CD4-positive, alpha-beta T cell (primary cell): ENCODE measurements around the gene CUTC. TPM values are rescaled to one million over a fixed set of nuclear protein-coding genes. Genes with fewer than 3 reads are reported as not detected.

Source experiments
- ATAC-seq: fragments of 200-7000 bp; cut with Tn5 transposase; one replicate; pipeline ENCODE4 v1.10.0; 2022; ENCODE audit warnings: mild to moderate bottlenecking; ENCODE audit not compliant: poor library complexity
- CTCF ChIA-PET: fragments of 350-600 bp; sonication (Branson Sonifier 250); formaldehyde crosslinking; loops from one replicate; lab custom pipeline; 2021; ENCODE audit warnings: antibody characterized with exemption, inconsistent platforms; lab: Charles Lee
- POLR2A ChIA-PET: fragments of 350-600 bp; sonication (Branson Sonifier 250); formaldehyde crosslinking; loops from one replicate; lab custom pipeline; 2021; ENCODE audit warnings: antibody characterized with exemption, inconsistent platforms; lab: Charles Lee
- DNase-seq, 14 experiments: peaks; one replicate each; pipeline ENCODE4 v3.0.0-alpha.2; 2013 to 2020; ENCODE audit warnings: mixed read lengths in 2 of 14
- H3K27ac ChIP-seq, 2 donors: one replicate each; pipeline versions ENCODE4 v1.5.1 to v1.7.0; 2013; ENCODE audit warnings: low read length in 2 of 2, low read depth in 1 of 2, mild to moderate bottlenecking in 1 of 2
- H3K27me3 ChIP-seq, 2 experiments: 1 replicate in 1 of 2; 2 replicates in 1 of 2; pipeline versions ENCODE4 v1.6.1 to v1.7.0; 2013; ENCODE audit warnings: low read length in 2 of 2, control low read depth in 1 of 2, mild to moderate bottlenecking in 1 of 2, moderate library complexity in 1 of 2; ENCODE audit not compliant: insufficient read depth in 2 of 2, control insufficient read depth in 1 of 2
- H3K36me3 ChIP-seq: one replicate; pipeline ENCODE4 v1.6.1; 2013; ENCODE audit warnings: low read length, control low read depth; ENCODE audit not compliant: insufficient read depth
- H3K4me1 ChIP-seq: one replicate; pipeline ENCODE4 v1.6.1; 2013; ENCODE audit warnings: low read length, control low read depth; ENCODE audit not compliant: insufficient read depth
- H3K4me3 ChIP-seq: one replicate; pipeline ENCODE4 v1.5.1; 2013; ENCODE audit warnings: mild to moderate bottlenecking, low read length, moderate library complexity
- H3K9me3 ChIP-seq, 2 experiments: 1 replicate in 1 of 2; 2 replicates in 1 of 2; pipeline versions ENCODE4 v1.6.1 to v1.7.0; 2013; ENCODE audit warnings: low read length in 2 of 2, mild to moderate bottlenecking in 2 of 2, control low read depth in 1 of 2, moderate library complexity in 1 of 2; ENCODE audit not compliant: control insufficient read depth in 1 of 2, insufficient read depth in 1 of 2
- H3K27ac Mint-ChIP-seq: one replicate; pipeline ENCODE4 v1.8.0; 2020; ENCODE audit warnings: mixed read lengths
- H3K27me3 Mint-ChIP-seq: one replicate; pipeline ENCODE4 v1.8.0; 2021; ENCODE audit warnings: mixed read lengths
- H3K36me3 Mint-ChIP-seq: one replicate; pipeline ENCODE4 v1.8.0; 2021; ENCODE audit warnings: low read depth, mixed read lengths
- H3K4me1 Mint-ChIP-seq: one replicate; pipeline ENCODE4 v1.8.0; 2021; ENCODE audit warnings: low read depth, mixed read lengths
- H3K4me3 Mint-ChIP-seq: one replicate; pipeline ENCODE4 v1.8.0; 2020; ENCODE audit warnings: mild to moderate bottlenecking, mixed read lengths
- H3K9me3 Mint-ChIP-seq: one replicate; pipeline ENCODE4 v1.8.0; 2020; ENCODE audit warnings: mixed read lengths
- intact Hi-C, 2 experiments: fragments of 100-400 bp; cut with DNase I in 1 of 2; cut with micrococcal nuclease in 1 of 2; formaldehyde crosslinking; loops; one replicate each; pipeline versions ENCODE4 v1.15.1 to v1.9.0; 2023 to 2025; cut with DNase I, micrococcal nuclease
- total RNA-seq, 174 experiments: library from RNA in 2 of 174; stranded (reverse) in 2 of 174; gene quantifications; one replicate each; pipeline ENCODE4 v1.2.3 and lab custom pipeline; 2021 to 2026
- TF ChIP-seq, protein P1 (sequence below): fragments of 200-600 bp; IDR thresholded peaks from one replicate; pipeline ENCODE4 v1.8.0; 2022; ENCODE audit warnings: antibody characterized with exemption, mild to moderate bottlenecking

CUTC gene
- total RNA-seq, 2 experiments from 2014 or later: 14.1 to 16.0 TPM

DNA sequence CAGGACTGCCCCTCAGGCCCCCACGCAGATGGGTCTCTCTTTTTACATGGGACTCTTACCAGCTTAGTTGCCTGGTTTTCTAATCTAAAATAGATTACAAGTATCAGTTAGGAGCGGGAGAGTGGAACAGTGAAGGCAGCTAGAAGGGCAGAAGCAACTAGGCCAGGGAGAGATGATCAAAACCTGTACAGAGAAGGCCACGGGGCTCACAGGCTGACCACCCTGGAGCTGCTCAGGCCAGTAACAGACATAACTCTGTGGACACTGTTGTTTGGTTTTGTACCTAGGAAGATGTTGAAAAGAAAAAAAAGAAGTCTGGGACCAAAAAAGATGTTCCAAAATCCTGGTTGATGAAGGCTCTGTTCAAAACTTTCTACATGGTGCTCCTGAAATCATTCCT, 66.9 kb downstream of the CUTC start:
- intact Hi-C loops: no loop called here

DNA sequence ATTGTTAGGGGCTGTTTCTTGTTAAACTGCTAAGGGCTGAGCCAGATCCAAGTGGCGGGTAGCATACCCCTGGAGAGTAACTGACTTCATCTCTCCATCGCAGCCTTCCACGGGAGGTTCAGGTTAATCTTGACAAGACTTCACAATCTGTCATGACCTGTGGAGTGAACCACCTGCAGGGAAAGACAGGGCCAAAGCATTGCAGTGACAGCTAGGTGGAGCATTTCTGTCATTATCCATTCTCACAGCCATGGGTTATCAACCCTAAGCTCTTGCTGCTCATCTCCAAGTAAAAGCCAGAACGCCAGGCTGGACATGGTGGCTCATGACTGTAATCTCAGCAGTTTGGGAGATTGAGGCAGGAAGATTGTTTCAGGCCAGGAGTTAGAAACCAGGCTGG, 67.6 kb downstream of the CUTC start:
- Histone ChIP-seq H3K4me3 (no peak overlapping the region), H3K36me3 (no peaks in the 10 kb centered on the region), H3K4me1 (no peaks in the 10 kb centered on the region), H3K27ac (no peak overlapping the region), H3K27me3 (no peaks in the 10 kb centered on the region), H3K9me3 (no peaks in the 10 kb centered on the region)
- POLR2A ChIA-PET: no interaction called here
- H3K4me1 Mint-ChIP-seq: no peaks in the 10 kb centered on the region
- no peaks in the 10 kb centered on the region for H3K9me3 Mint-ChIP-seq
- no peak overlapping the region for H3K27ac Mint-ChIP-seq
- DNase-seq (no peak), ATAC-seq (no peak)
- H3K4me3 Mint-ChIP-seq: no peak overlapping the region
- CTCF ChIA-PET: no interaction called here
- intact Hi-C loops: no loop called here
- no peaks in the 10 kb centered on the region for H3K27me3 Mint-ChIP-seq
- H3K36me3 Mint-ChIP-seq: no peaks in the 10 kb centered on the region
- TF ChIP-seq, protein P1, sequence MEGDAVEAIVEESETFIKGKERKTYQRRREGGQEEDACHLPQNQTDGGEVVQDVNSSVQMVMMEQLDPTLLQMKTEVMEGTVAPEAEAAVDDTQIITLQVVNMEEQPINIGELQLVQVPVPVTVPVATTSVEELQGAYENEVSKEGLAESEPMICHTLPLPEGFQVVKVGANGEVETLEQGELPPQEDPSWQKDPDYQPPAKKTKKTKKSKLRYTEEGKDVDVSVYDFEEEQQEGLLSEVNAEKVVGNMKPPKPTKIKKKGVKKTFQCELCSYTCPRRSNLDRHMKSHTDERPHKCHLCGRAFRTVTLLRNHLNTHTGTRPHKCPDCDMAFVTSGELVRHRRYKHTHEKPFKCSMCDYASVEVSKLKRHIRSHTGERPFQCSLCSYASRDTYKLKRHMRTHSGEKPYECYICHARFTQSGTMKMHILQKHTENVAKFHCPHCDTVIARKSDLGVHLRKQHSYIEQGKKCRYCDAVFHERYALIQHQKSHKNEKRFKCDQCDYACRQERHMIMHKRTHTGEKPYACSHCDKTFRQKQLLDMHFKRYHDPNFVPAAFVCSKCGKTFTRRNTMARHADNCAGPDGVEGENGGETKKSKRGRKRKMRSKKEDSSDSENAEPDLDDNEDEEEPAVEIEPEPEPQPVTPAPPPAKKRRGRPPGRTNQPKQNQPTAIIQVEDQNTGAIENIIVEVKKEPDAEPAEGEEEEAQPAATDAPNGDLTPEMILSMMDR: no peak

More for the DNA sequence above, 66.9 kb downstream of the CUTC start:
- Mint-ChIP-seq H3K9me3 (no peaks in the 10 kb centered on the region), H3K4me1 (no peaks in the 10 kb centered on the region), H3K36me3 (peaks cover 2% of the 10 kb centered on the region), H3K27ac (no peak overlapping the region), H3K4me3 (no peak overlapping the region), H3K27me3 (no peaks in the 10 kb centered on the region)
- DNase-seq (no peak), ATAC-seq (no peak)
- no peaks in the 10 kb centered on the region for H3K9me3 ChIP-seq
- TF ChIP-seq, protein P1: no peak
- CTCF ChIA-PET: no interaction called here
- no peaks in the 10 kb centered on the region for H3K36me3 ChIP-seq
- H3K27me3 ChIP-seq: no peaks in the 10 kb centered on the region
- H3K4me3 ChIP-seq: no peak overlapping the region
- no peaks in the 10 kb centered on the region for H3K4me1 ChIP-seq
- POLR2A ChIA-PET: no interaction called here
- H3K27ac ChIP-seq: no peak overlapping the region

DNA sequence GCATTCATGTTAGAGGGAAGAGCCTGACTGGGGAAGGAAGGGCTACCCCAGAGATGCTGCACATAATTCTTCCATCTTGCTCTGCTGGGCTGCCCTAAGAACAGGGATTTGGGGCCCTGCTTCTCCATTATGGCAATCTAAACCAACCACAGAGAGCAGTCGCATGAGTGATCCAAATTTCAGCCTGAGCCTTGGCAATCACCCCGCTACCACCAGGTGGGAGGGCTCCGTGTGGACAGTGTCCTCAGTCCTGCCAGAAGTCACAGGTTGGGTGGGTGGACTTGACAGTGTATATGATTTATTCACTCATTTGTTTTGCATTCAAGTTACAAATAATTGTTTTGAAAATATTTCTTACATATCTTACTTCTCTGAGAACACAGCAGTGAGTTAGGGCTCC, 72.4 kb downstream of the CUTC start:
- no peaks in the 10 kb centered on the region for H3K27me3 Mint-ChIP-seq
- CTCF ChIA-PET: no interaction called here
- no peaks in the 10 kb centered on the region for H3K36me3 Mint-ChIP-seq
- H3K27ac ChIP-seq: no peak overlapping the region
- no peaks in the 10 kb centered on the region for H3K27me3 ChIP-seq
- ATAC-seq (no peak), DNase-seq (no peak)
- H3K4me1 ChIP-seq: no peaks in the 10 kb centered on the region
- H3K27ac Mint-ChIP-seq: no peak overlapping the region
- no peaks in the 10 kb centered on the region for H3K36me3 ChIP-seq
- no peaks in the 10 kb centered on the region for H3K9me3 ChIP-seq
- H3K4me1 Mint-ChIP-seq: no peaks in the 10 kb centered on the region
- TF ChIP-seq, protein P1: no peak
- intact Hi-C loops: no loop called here
- H3K4me3 ChIP-seq: no peak overlapping the region
- POLR2A ChIA-PET: no interaction called here
- no peaks in the 10 kb centered on the region for H3K9me3 Mint-ChIP-seq
- H3K4me3 Mint-ChIP-seq: no peak overlapping the region
